NT2/D1 (cell line): ENCODE measurements around the gene KIAA0232.

Experiments used
- DNase-seq: peaks from one replicate; pipeline ENCODE4 v3.0.0-alpha.2; 2011; ENCODE audit warnings: low read depth, low spot score
- H3K27me3 ChIP-seq: 2 replicates; pipeline ENCODE4 v1.6.0; 2011; ENCODE audit warnings: mild to moderate bottlenecking; ENCODE audit not compliant: insufficient read length, insufficient read depth
- H3K36me3 ChIP-seq: 2 replicates; pipeline ENCODE4 v1.6.1; 2011; ENCODE audit warnings: mild to moderate bottlenecking, low read length, mixed read lengths; ENCODE audit not compliant: insufficient read depth, insufficient read length
- H3K4me1 ChIP-seq: 2 replicates; pipeline ENCODE4 v1.5.1; 2011; ENCODE audit not compliant: insufficient read depth, insufficient read length
- H3K4me3 ChIP-seq: 2 replicates; pipeline ENCODE4 v1.5.1; 2011; ENCODE audit warnings: low read depth; ENCODE audit not compliant: insufficient read length
- H3K9ac ChIP-seq: 2 replicates; pipeline ENCODE4 v1.6.0; 2011; ENCODE audit warnings: low read depth; ENCODE audit not compliant: insufficient read length
- H3K9me3 ChIP-seq: 2 replicates; pipeline ENCODE4 v1.5.1; 2011; ENCODE audit warnings: mild to moderate bottlenecking, low read length; ENCODE audit not compliant: insufficient read depth
- SUZ12 ChIP-seq: IDR thresholded peaks from 2 replicates; pipeline ENCODE4 v1.6.1; 2011; ENCODE audit not compliant: insufficient read length, insufficient read depth; ENCODE audit errors: extremely low read depth
- YY1 ChIP-seq: IDR thresholded peaks from 2 replicates; pipeline ENCODE4 v1.6.1; 2011; ENCODE audit not compliant: insufficient read length, insufficient read depth
- ZNF274 ChIP-seq: IDR thresholded peaks from 2 replicates; pipeline ENCODE4 v1.6.1; 2011; ENCODE audit warnings: mild to moderate bottlenecking, low read depth, low read length

Gene KIAA0232

GRCh38 chr4:6742989-6743388 is 39.5 kb upstream of the KIAA0232 start:
- no peak overlapping the region for H3K4me3 ChIP-seq
- no peaks in the 10 kb centered on the region for H3K27me3 ChIP-seq
- no peaks in the 10 kb centered on the region for H3K36me3 ChIP-seq
- no peak for TF ChIP-seq YY1
- H3K9ac ChIP-seq: no peak overlapping the region
- H3K4me1 ChIP-seq: peaks cover 5% of the 10 kb centered on the region
- H3K9me3 ChIP-seq: 0 out of 2 replicates have a peak, but pooled peaks cover 3% of the 10 kb centered on the region
- no peak for DNase-seq

DNA sequence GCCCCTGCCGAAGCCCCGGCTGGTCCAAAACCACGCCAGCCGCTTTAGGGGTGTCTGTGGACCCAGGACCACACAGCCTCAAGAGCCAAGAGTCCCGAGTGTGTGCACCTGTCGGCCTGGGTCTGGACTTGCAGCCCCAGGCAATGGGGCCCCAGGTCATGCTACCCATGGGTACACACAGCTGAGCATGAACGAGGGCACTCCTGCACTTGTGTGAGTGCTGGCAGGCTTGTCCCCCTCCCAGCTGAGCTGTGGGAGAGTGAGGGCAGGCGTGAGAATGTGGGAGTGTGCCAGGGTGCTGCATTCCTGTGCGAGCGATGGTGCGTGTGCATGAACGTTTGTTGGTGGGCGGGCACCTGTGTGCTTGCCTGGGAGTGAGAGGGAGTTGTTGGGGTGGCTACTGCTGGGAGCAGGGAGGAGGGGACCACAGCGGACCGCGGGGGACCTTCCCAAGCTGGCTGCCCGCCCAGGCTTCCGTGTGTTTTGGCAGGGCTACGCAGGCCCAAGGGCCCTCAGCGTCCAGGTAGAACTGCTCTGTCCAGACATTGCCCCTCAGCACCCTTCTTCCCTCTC is 35.7 kb upstream of the KIAA0232 start:
- Histone ChIP-seq H3K9me3 (no peaks in the 10 kb centered on the region), H3K36me3 (no peaks in the 10 kb centered on the region), H3K27me3 (no peaks in the 10 kb centered on the region), H3K4me1 (peaks cover 8% of the 10 kb centered on the region), H3K4me3 (no peak overlapping the region), H3K9ac (no peak overlapping the region)
- TF ChIP-seq SUZ12: no peak
- no peak for TF ChIP-seq YY1
- TF ChIP-seq ZNF274: no peak
- no peak for DNase-seq

GRCh38 chr4:6747294-6748051 is 35.1 kb upstream of the KIAA0232 start:
- Histone ChIP-seq H3K9me3 (no peaks in the 10 kb centered on the region), H3K9ac (no peak overlapping the region), H3K27me3 (no peaks in the 10 kb centered on the region), H3K36me3 (no peaks in the 10 kb centered on the region), H3K4me3 (no peak overlapping the region), H3K4me1 (peaks cover 8% of the 10 kb centered on the region)
- TF ChIP-seq SUZ12: no peak
- TF ChIP-seq YY1: no peak
- no peak for TF ChIP-seq ZNF274
- DNase-seq: no peak

DNA sequence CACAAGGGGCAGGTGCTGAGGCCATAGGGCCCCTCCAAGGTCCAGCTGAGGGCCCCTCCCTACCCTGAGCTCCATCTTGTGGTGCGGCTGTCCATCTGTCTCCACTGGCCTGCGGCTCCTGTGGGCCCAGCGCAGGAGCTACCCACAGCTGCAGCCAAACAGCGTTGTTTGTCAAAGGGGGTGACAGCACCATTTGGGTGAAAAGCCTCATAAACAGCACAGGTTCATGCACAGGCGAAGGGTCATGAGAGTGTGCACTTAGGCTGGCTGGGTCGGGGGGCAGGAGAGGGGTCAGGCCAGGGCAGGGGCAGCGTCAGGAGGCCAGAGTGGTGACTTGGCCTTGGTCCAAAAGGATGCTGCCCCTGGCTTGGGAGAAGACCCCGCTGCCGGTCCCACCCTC is 34.2 kb upstream of the KIAA0232 start:
- no peak overlapping the region for H3K9ac ChIP-seq
- TF ChIP-seq ZNF274 (no peak), SUZ12 (no peak), YY1 (no peak)
- H3K27me3 ChIP-seq: no peaks in the 10 kb centered on the region
- no peak for DNase-seq
- no peaks in the 10 kb centered on the region for H3K9me3 ChIP-seq
- H3K4me1 ChIP-seq: peaks cover 8% of the 10 kb centered on the region
- H3K36me3 ChIP-seq: no peaks in the 10 kb centered on the region
- H3K4me3 ChIP-seq: no peak overlapping the region

- peaks cover 2% of the 10 kb centered on the region; the same call in 1 of the 2 replicates for H3K9me3 ChIP-seq
- DNase-seq: no peak
- H3K27me3 ChIP-seq: no peaks in the 10 kb centered on the region
- no peak overlapping the region for H3K4me3 ChIP-seq
- H3K36me3 ChIP-seq: no peaks in the 10 kb centered on the region
- TF ChIP-seq YY1 (no peak), SUZ12 (no peak), ZNF274 (no peak)
- H3K9ac ChIP-seq: no peak overlapping the region
- peaks cover 8% of the 10 kb centered on the region for H3K4me1 ChIP-seq
Observed at GRCh38 chr4:6749340-6750171, 33.0 kb upstream of the KIAA0232 start.

DNA sequence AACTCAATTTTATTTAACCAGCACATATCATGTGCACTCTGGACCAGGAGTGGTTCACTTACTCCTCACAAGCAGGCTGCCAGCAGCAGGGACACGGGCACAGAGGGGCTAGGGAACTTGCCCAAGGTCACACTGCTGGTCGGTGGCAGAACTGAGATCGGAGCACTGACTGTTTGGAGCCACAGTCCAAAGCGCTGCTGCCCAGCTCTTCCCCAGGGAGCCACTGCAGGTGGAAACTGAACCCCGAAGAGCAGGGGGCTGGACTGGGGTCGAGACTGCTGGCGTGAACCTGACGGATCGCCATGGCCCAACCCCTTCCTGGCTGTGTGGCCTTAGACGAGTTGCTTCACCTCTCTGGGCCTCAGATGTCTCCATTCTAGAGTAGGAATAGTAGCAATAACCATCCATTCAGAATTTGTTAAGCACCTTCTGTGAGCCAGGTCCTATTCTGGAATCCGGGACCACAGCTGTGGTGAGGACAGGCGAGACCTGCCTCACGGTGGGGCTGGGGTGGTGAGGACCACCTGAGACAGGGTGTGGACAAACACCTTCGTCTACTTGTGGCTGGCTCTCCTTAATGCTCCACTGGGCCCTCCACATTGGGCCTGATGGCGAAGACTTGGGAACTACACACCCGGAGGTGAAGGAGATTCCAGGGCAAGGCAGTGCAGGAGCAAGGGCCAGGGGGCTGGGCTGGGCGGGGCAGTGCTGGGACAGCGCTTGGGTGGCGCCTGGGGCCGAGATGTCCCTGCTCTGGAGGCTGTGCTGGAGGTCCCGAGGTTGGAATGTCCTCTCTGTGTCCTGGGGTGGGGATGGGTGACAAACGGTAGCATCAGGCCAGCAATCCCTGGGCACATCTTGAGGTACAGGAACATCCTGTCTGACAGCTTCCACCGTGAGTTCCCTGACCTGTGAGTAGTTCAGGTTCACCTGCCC is 32.0 kb upstream of the KIAA0232 start:
- DNase-seq: no peak
- TF ChIP-seq SUZ12: no peak
- no peak for TF ChIP-seq ZNF274
- TF ChIP-seq YY1: no peak
- H3K4me3 ChIP-seq: no peak overlapping the region
- no peaks in the 10 kb centered on the region for H3K27me3 ChIP-seq
- peaks cover 8% of the 10 kb centered on the region for H3K4me1 ChIP-seq
- H3K9me3 ChIP-seq: peaks cover 12% of the 10 kb centered on the region; the same call in 1 of the 2 replicates
- peak overlapping the region; percentile 43 for H3K9ac ChIP-seq
- no peaks in the 10 kb centered on the region for H3K36me3 ChIP-seq
